Activated B cell treated with CpG ODN at 0.5 μM for 24 hours (primary cell): ENCODE results near the gene CAPSL. TPM values are rescaled to one million over a fixed set of nuclear protein-coding genes. Genes with fewer than 3 reads are reported as not detected.

ENCODE experiments used
- ATAC-seq: fragments of 200-7000 bp; cut with Tn5 transposase; one replicate; pipeline ENCODE4 v1.10.0; 2021; ENCODE audit warnings: low read depth, mild to moderate bottlenecking, moderate library complexity
- CTCF ChIA-PET: fragments of 350-600 bp; sonication (Branson Sonifier 250); formaldehyde crosslinking; loops from one replicate; lab custom pipeline; 2021; ENCODE audit warnings: antibody characterized with exemption; lab: Charles Lee
- POLR2A ChIA-PET: fragments of 350-600 bp; sonication (Branson Sonifier 250); formaldehyde crosslinking; loops from one replicate; lab custom pipeline; 2021; ENCODE audit warnings: antibody characterized with exemption; lab: Charles Lee
- DNase-seq: peaks from one replicate; pipeline ENCODE4 v3.0.0; 2022
- H3K27ac Mint-ChIP-seq: one replicate; pipeline ENCODE4 v1.8.0; 2020; ENCODE audit warnings: mixed read lengths
- H3K27me3 Mint-ChIP-seq: one replicate; pipeline ENCODE4 v1.8.0; 2021; ENCODE audit warnings: mixed read lengths
- H3K36me3 Mint-ChIP-seq: one replicate; pipeline ENCODE4 v1.8.0; 2021; ENCODE audit warnings: low read depth, mixed read lengths
- H3K4me1 Mint-ChIP-seq: one replicate; pipeline ENCODE4 v1.8.0; 2021; ENCODE audit warnings: mixed read lengths
- H3K4me3 Mint-ChIP-seq: one replicate; pipeline ENCODE4 v1.8.0; 2020; ENCODE audit warnings: mild to moderate bottlenecking, mixed read lengths
- H3K9me3 Mint-ChIP-seq: one replicate; pipeline ENCODE4 v1.8.0; 2020; ENCODE audit warnings: mixed read lengths
- CTCF ChIP-seq: fragments of 200-600 bp; IDR thresholded peaks from one replicate; pipeline ENCODE4 v1.8.0; 2022; ENCODE audit warnings: antibody characterized with exemption, mild to moderate bottlenecking
- intact Hi-C: fragments of 100-400 bp; cut with micrococcal nuclease; formaldehyde crosslinking; loops from one replicate; pipeline ENCODE4 v1.15.1; 2024
- total RNA-seq: library from RNA; stranded (reverse); gene quantifications from 2 replicates; pipeline ENCODE4 v1.2.3, GENCODE V29; 2022

CAPSL gene
- total RNA-seq, 1 donor from 2014 or later = not detected

DNA sequence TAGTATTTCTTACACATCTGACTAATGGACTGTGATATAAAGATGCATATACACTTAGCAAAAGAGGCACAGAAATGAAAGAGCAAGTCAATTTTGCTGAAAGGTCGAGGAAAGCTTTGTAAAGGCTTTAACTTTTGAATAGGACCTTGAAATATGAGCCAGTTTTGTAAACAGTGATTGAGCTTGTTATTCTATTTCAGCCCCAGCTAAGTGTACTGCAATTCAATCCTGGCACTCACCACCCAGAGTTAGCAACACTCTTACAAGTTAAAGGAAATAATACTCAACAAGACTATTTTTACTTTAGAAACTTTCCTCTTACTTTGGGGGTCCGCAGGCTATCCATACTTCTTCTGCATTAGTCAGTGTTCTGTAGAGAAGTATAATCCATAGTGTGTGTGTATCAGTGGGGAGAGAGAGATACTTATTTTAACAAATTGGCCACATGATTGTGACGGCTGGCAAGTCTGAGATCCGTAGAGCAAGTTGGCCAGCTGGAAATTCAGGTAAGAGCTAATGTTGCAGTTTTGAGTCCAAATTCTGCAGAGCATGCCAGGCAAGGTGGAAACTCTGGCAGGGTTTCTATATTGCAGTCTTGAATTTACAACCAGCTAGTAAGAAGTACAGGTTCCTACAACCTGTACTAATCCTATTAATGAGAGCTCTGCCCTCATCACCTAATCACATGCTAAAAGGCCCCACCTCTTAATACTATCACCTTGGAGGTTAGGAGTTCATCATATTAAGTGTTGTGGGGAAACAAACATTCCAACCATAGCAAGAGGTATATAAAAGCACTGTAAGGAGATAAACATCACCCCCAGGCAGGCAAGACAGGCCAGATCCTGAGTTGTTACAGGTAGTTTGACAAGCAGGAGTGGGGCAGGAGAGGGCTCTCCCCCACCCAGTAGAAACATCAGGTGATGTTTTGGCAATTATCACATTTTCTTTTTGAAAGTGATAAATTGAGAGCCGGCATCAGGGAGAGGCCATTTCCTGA, 48.1 kb downstream of the CAPSL start:
- POLR2A ChIA-PET = no interaction called here
- intact Hi-C loops = no loop called here

DNA sequence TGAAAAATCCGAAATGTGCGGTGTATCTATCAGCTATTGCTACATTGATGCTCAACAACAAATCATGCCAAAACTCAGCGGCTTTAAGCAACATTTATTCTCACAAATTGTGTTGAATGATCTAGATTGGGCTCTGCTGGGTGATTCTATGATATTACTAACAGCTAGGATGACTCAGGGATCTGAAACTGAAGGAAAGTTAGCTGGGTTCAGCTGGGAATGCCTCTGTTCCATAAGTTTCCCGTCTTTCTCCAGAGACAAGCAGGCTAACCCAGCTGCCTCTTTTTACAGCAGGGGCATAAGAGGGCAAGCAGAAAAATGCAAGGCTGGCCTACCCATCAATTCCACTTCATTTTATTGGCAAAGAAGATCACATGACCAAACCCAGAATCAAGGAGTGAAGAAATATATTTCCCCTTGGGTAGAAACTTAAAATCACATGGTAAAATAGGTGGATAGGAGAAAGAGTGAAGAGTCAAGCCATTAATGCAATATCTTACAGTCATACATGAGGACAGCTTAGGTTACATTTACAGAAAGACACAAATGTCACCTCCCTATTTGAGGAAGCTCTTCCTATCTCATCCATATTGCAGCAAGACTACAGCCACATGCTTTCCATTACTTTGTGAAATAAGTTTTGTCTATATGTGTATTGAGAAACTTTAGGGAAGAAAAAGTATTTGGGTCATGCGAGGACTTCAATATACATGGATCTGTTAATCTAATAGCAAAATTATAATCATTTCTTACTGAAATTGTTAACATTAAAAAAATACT, 50.9 kb downstream of the CAPSL start:
- ATAC-seq = no peak
- Mint-ChIP-seq H3K27me3 (no peaks in the 10 kb centered on the region), H3K4me3 (no peak overlapping the region), H3K36me3 (no peaks in the 10 kb centered on the region), H3K4me1 (peaks cover 8% of the 10 kb centered on the region), H3K27ac (no peak overlapping the region), H3K9me3 (no peaks in the 10 kb centered on the region)
- intact Hi-C loops = no loop called here
- ChIA-PET POLR2A (no interaction called here), CTCF (no interaction called here)
- no peak for DNase-seq
- TF ChIP-seq CTCF = no peak

More for the DNA sequence above, 48.1 kb downstream of the CAPSL start:
- Mint-ChIP-seq H3K4me1 (no peaks in the 10 kb centered on the region), H3K36me3 (no peaks in the 10 kb centered on the region), H3K27me3 (no peaks in the 10 kb centered on the region), H3K27ac (no peak overlapping the region), H3K9me3 (no peaks in the 10 kb centered on the region), H3K4me3 (no peak overlapping the region)
- ATAC-seq = no peak
- CTCF ChIA-PET = no interaction called here
- DNase-seq = no peak
- no peak for TF ChIP-seq CTCF

- ATAC-seq = no peak
- intact Hi-C loops = no loop called here
- peaks cover 8% of the 10 kb centered on the region for H3K4me1 Mint-ChIP-seq
- H3K4me3 Mint-ChIP-seq = no peak overlapping the region
- no peaks in the 10 kb centered on the region for H3K9me3 Mint-ChIP-seq
- DNase-seq = no peak
- H3K36me3 Mint-ChIP-seq = no peaks in the 10 kb centered on the region
- no peaks in the 10 kb centered on the region for H3K27me3 Mint-ChIP-seq
- ChIA-PET CTCF (no interaction called here), POLR2A (no interaction called here)
- no peak overlapping the region for H3K27ac Mint-ChIP-seq
- TF ChIP-seq CTCF = no peak
These were observed 52.0 kb downstream of the CAPSL start for GRCh38 chr5:35886381-35886780.

DNA sequence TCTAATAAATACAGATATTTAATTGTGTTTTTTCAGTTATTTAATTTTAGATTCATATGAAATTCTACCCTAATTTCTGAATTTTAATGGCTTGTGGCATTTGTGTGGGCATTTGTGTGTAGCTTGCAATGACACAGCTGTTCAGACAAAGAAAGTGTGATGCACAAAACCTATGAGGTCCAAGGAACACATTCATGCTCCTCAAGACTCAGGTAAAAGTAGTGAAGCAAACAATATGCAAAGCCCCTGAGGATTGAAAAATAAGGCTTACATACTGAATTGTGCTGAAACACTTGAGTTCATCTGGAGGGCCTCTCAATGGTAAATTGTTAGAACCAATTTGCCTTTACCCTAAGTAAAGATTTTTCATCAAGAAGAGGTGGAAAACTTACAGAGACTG, 53.6 kb downstream of the CAPSL start:
- ATAC-seq (no peak), DNase-seq (no peak)
- ChIA-PET POLR2A (no interaction called here), CTCF (no interaction called here)
- Mint-ChIP-seq H3K4me1 (peaks cover 8% of the 10 kb centered on the region), H3K9me3 (no peaks in the 10 kb centered on the region), H3K27me3 (no peaks in the 10 kb centered on the region), H3K4me3 (no peak overlapping the region), H3K27ac (no peak overlapping the region), H3K36me3 (no peaks in the 10 kb centered on the region)
- intact Hi-C loops = no loop called here
- no peak for TF ChIP-seq CTCF

- H3K27me3 Mint-ChIP-seq = no peaks in the 10 kb centered on the region
- DNase-seq (no peak), ATAC-seq (peak; percentile 67)
- TF ChIP-seq CTCF = no peak
- no peak overlapping the region for H3K27ac Mint-ChIP-seq
- no peaks in the 10 kb centered on the region for H3K36me3 Mint-ChIP-seq
- intact Hi-C loops = no loop called here
- H3K9me3 Mint-ChIP-seq = no peaks in the 10 kb centered on the region
- CTCF ChIA-PET = no interaction called here
- no peak overlapping the region for H3K4me3 Mint-ChIP-seq
- POLR2A ChIA-PET = no interaction called here
- peaks cover 8% of the 10 kb centered on the region for H3K4me1 Mint-ChIP-seq
These were observed 54.1 kb downstream of the CAPSL start for GRCh38 chr5:35884191-35884769.
